Neuronal stem cell (in vitro differentiated cells): Measurements from ENCODE around the gene PDE11A.

ENCODE experiments used
- DNase-seq: peaks from one replicate; pipeline ENCODE4 v3.0.0-alpha.2; 2013; ENCODE audit warnings: low spot score
- H2AFZ ChIP-seq: one replicate; pipeline ENCODE4 v1.6.1; 2013; ENCODE audit warnings: mild to moderate bottlenecking, low read length, inconsistent platforms
- H2AK5ac ChIP-seq: 2 replicates; pipeline ENCODE4 v1.6.1; 2013; ENCODE audit warnings: low read depth, mild to moderate bottlenecking, inconsistent platforms, low read length, moderate library complexity, mixed read lengths
- H2BK120ac ChIP-seq: 2 replicates; pipeline ENCODE4 v1.6.1; 2013; ENCODE audit warnings: low read depth, mild to moderate bottlenecking, inconsistent platforms, low read length, moderate library complexity, mixed read lengths
- H2BK12ac ChIP-seq: one replicate; pipeline ENCODE4 v1.6.1; 2013; ENCODE audit warnings: low read length, inconsistent platforms
- H2BK15ac ChIP-seq: 2 replicates; pipeline ENCODE4 v1.6.1; 2013; ENCODE audit warnings: mild to moderate bottlenecking, low read length, inconsistent platforms, mixed read lengths
- H2BK5ac ChIP-seq: one replicate; pipeline ENCODE4 v1.6.1; 2013; ENCODE audit warnings: inconsistent platforms, mild to moderate bottlenecking, low read length, moderate library complexity
- H3K14ac ChIP-seq: one replicate; pipeline ENCODE4 v1.6.1; 2013; ENCODE audit warnings: low read length, inconsistent platforms
- H3K18ac ChIP-seq: 2 replicates; pipeline ENCODE4 v1.6.1; 2013; ENCODE audit warnings: low read length, inconsistent platforms
- H3K23ac ChIP-seq: 2 replicates; pipeline ENCODE4 v1.6.1; 2013; ENCODE audit warnings: low read depth, mild to moderate bottlenecking, mixed read lengths, low read length, inconsistent platforms; ENCODE audit not compliant: poor library complexity
- H3K27ac ChIP-seq: replicated peaks from 3 replicates; pipeline ENCODE4 v1.5.1; 2013; ENCODE audit warnings: low read length, inconsistent platforms
- H3K27me3 ChIP-seq, 3 experiments: 2 replicates each; pipeline ENCODE4 v1.6.1; 2013; ENCODE audit warnings: low read length in 3 of 3, mild to moderate bottlenecking in 2 of 3, inconsistent platforms in 1 of 3, low read depth in 1 of 3, mixed read lengths in 1 of 3, moderate library complexity in 1 of 3; ENCODE audit not compliant: control insufficient read depth in 3 of 3, insufficient read depth in 3 of 3
- H3K36me3 ChIP-seq, 2 donors: replicated peaks in 1 of 2; 2 replicates each; pipeline ENCODE4 v1.6.1; 2013; ENCODE audit warnings: low read length in 2 of 2; ENCODE audit not compliant: control insufficient read depth in 2 of 2, insufficient read depth in 2 of 2
- H3K4ac ChIP-seq: 2 replicates; pipeline ENCODE4 v1.6.1; 2013; ENCODE audit warnings: inconsistent platforms, mild to moderate bottlenecking, low read length, moderate library complexity
- H3K4me1 ChIP-seq, 2 donors: 1 replicate in 1 of 2; 2 replicates in 1 of 2; pipeline ENCODE4 v1.6.1; 2013; ENCODE audit warnings: low read length in 2 of 2, low read depth in 1 of 2; ENCODE audit not compliant: control insufficient read depth in 2 of 2, insufficient read depth in 1 of 2
- H3K4me2 ChIP-seq: one replicate; pipeline ENCODE4 v1.6.1; 2013; ENCODE audit warnings: mild to moderate bottlenecking, low read length, inconsistent platforms; ENCODE audit not compliant: insufficient read depth, poor library complexity, severe bottlenecking
- H3K4me3 ChIP-seq, 2 donors: 2 replicates each; pipeline ENCODE4 v1.5.1; 2013; ENCODE audit warnings: low read length in 2 of 2, mild to moderate bottlenecking in 2 of 2, inconsistent platforms in 1 of 2, moderate library complexity in 1 of 2
- H3K79me1 ChIP-seq: one replicate; pipeline ENCODE4 v1.6.1; 2013; ENCODE audit warnings: low read depth, mild to moderate bottlenecking, inconsistent platforms, low read length, moderate library complexity
- H3K9ac ChIP-seq: one replicate; pipeline ENCODE4 v1.6.1; 2013; ENCODE audit warnings: mild to moderate bottlenecking, low read depth, low read length, inconsistent platforms; ENCODE audit not compliant: poor library complexity
- H3K9me3 ChIP-seq, 2 donors: replicated peaks in 1 of 2; 2 replicates each; pipeline versions ENCODE3 to v1.6.1; 2013; ENCODE audit warnings: low read length in 2 of 2, mild to moderate bottlenecking in 2 of 2, inconsistent platforms in 1 of 2, low read depth in 1 of 2, mixed read lengths in 1 of 2, moderate library complexity in 1 of 2; ENCODE audit not compliant: control insufficient read depth in 2 of 2, insufficient read depth in 1 of 2
- H4K8ac ChIP-seq: one replicate; pipeline ENCODE4 v1.6.1; 2013; ENCODE audit warnings: low read depth, mild to moderate bottlenecking, inconsistent platforms, low read length, moderate library complexity
- H4K91ac ChIP-seq: one replicate; pipeline ENCODE4 v1.6.1; 2013; ENCODE audit warnings: low read length, low read depth, mild to moderate bottlenecking, inconsistent platforms; ENCODE audit not compliant: poor library complexity
- WGBS, 2 donors: extraction: QIAGEN DNeasy Blood & Tissue Kit; methylation state at CpG; one replicate each; pipeline ENCODE4 v1.1.7; 2013; ENCODE audit warnings: missing lambda C conversion rate in 2 of 2, mixed read lengths in 1 of 2; ENCODE audit not compliant: insufficient read length in 2 of 2, insufficient replicate concordance in 1 of 2; ENCODE audit errors: extremely low coverage in 2 of 2; 5-methylcytosine and 5-hydroxymethylcytosine counted together

PDE11A gene

DNA sequence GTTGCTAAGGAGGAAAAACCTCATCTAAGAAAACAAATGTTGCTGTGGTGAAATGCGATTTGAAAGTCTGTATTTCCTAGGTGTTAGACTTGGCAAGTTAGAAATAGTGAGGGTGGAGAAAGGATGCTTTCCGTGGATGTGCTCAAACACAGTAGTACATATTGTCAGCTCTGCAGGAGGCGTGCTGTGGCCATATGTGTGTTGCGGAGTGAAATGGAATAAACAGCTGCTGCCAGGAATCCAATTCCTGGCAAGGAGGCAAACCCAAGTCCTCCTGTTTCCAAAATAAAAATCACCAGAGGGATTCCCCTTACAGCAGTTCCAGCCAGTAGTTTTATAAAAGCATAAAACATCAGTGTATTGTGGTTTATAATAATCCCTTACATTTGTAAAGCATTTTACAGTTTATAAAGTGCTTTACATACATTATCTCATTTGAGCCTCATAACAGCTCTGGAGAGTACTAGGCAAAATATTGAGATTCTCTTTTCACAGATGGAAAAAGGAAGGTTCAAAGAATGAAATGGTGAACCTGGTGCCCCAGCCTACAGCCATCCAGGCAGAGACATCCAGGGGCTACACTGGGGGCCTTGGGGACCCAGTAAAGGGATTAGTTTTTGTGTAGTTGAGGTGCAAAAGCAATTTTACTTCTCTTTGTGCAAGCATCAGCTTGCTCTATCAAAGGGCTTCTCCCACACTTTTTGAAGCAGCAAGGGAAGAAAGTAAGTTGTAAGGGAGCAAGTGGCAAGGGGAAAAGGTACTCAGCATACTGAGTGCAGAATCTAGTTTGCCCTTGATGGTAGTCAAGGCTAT is 474.0 kb downstream of the PDE11A start:
- Histone ChIP-seq H3K4ac (no peak overlapping the region), H3K9me3 (peaks cover 0 to 2% of the 10 kb centered on the region in 2 donors), H2AFZ (peak overlapping the region; percentile 6), H3K27ac (no peak overlapping the region), H2BK12ac (no peak overlapping the region), H3K14ac (no peak overlapping the region), H3K18ac (no peak overlapping the region), H3K4me1 (peaks cover 2 to 25% of the 10 kb centered on the region in 2 donors), H3K9ac (no peak overlapping the region), H3K79me1 (no peaks in the 10 kb centered on the region), H2BK5ac (no peak overlapping the region), H3K27me3 (no peaks in the 10 kb centered on the region), H2AK5ac (no peak overlapping the region), H3K4me2 (no peak overlapping the region), H3K36me3 (no peaks in the 10 kb centered on the region), H4K8ac (no peak overlapping the region), H4K91ac (no peak overlapping the region), H2BK15ac (no peak overlapping the region), H3K23ac (no peak overlapping the region), H2BK120ac (no peak overlapping the region), H3K4me3 (no peak overlapping the region)
- DNase-seq = no peak
- no CpG with 5 or more reads among the region's 4 CpGs for WGBS, 2 donors

GRCh38 chr2:177597759-177598158 is 474.8 kb downstream of the PDE11A start:
- H3K79me1 ChIP-seq = no peaks in the 10 kb centered on the region
- H3K27me3 ChIP-seq = no peaks in the 10 kb centered on the region
- WGBS, 2 donors = no CpG with 5 or more reads among the region's 6 CpGs

GRCh38 chr2:177596866-177597265 is 475.7 kb downstream of the PDE11A start:
- Histone ChIP-seq H3K14ac (no peak overlapping the region), H3K36me3 (no peaks in the 10 kb centered on the region), H2BK12ac (no peak overlapping the region), H3K79me1 (no peaks in the 10 kb centered on the region), H3K4me3 (no peak overlapping the region), H3K9me3 (peaks cover 0 to 2% of the 10 kb centered on the region in 2 donors), H2BK15ac (no peak overlapping the region), H4K91ac (no peak overlapping the region), H4K8ac (no peak overlapping the region), H3K4me1 (peaks cover 2 to 28% of the 10 kb centered on the region in 2 donors), H3K9ac (no peak overlapping the region), H2AK5ac (no peak overlapping the region), H3K18ac (no peak overlapping the region), H3K4ac (no peak overlapping the region), H2BK120ac (no peak overlapping the region), H3K27me3 (no peaks in the 10 kb centered on the region), H3K27ac (no peak overlapping the region), H3K23ac (no peak overlapping the region), H3K4me2 (no peak overlapping the region), H2BK5ac (no peak overlapping the region), H2AFZ (no peak overlapping the region)
- no peak for DNase-seq
- WGBS, 2 donors = no CpG with 5 or more reads among the region's 1 CpG

More at GRCh38 chr2:177597759-177598158, 474.8 kb downstream of the PDE11A start:
- H2AFZ ChIP-seq = no peak overlapping the region
- no peak overlapping the region for H3K14ac ChIP-seq
- no peak overlapping the region for H4K91ac ChIP-seq
- H3K23ac ChIP-seq = no peak overlapping the region
- no peak overlapping the region for H2BK12ac ChIP-seq
- no peak overlapping the region for H3K27ac ChIP-seq
- H4K8ac ChIP-seq = no peak overlapping the region
- no peak overlapping the region for H2BK5ac ChIP-seq
- H3K18ac ChIP-seq = no peak overlapping the region
- H2BK120ac ChIP-seq = no peak overlapping the region
- H2BK15ac ChIP-seq = no peak overlapping the region
- H2AK5ac ChIP-seq = no peak overlapping the region
- peaks cover 2 to 28% of the 10 kb centered on the region in 2 donors for H3K4me1 ChIP-seq
- no peaks in the 10 kb centered on the region for H3K36me3 ChIP-seq
- no peak overlapping the region for H3K4me3 ChIP-seq
- peaks cover 0 to 2% of the 10 kb centered on the region in 2 donors for H3K9me3 ChIP-seq
- no peak overlapping the region for H3K9ac ChIP-seq
- H3K4ac ChIP-seq = no peak overlapping the region
- H3K4me2 ChIP-seq = no peak overlapping the region
- DNase-seq = no peak

DNA sequence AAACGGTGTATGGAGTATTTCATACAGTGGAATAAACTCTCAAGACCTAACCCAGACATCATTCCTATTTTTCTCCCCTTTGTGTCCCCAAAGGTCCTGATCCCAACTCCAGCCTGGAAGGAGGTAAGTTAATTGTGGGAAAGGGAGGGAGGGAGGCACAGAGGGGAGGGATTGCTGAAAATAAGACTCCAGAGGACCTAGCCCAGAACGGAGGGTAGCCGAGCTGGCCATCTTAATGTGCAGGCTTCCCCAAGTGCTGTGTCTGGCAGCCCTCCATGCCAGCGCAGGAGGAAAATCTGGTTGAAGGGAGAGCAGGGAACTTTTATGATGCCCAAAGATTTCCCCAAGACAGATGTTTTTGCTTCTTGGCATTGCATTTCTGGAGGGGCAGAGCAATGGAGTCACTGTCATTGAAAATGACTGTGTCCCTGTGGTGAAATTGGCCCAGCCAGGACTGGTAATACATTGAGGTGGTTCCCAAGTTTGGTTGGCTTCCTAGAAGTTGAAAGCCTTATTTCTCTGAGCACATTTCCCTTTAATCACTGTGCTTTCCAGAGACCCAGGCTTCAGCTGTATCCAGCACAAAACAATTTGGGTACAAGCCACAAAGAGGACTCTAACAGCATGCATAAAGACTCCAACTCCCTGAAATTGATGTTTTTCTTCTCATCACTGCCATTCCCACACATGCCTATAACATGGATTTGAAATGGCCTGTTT is 477.3 kb downstream of the PDE11A start:
- peaks cover 2 to 28% of the 10 kb centered on the region in 2 donors for H3K4me1 ChIP-seq

More for the DNA sequence above, 477.3 kb downstream of the PDE11A start:
- Histone ChIP-seq H3K18ac (no peak overlapping the region), H4K91ac (no peak overlapping the region), H2BK5ac (no peak overlapping the region), H3K27ac (no peak overlapping the region), H2BK12ac (no peak overlapping the region), H2BK120ac (no peak overlapping the region), H3K4me2 (no peak overlapping the region), H3K4me3 (no peak overlapping the region), H3K4ac (no peak overlapping the region), H4K8ac (no peak overlapping the region), H3K36me3 (no peaks in the 10 kb centered on the region), H3K9ac (no peak overlapping the region), H2AK5ac (no peak overlapping the region), H2AFZ (peak overlapping the region; percentile 37), H3K9me3 (peaks cover 0 to 2% of the 10 kb centered on the region in 2 donors), H3K79me1 (no peaks in the 10 kb centered on the region), H2BK15ac (no peak overlapping the region), H3K27me3 (no peaks in the 10 kb centered on the region), H3K14ac (no peak overlapping the region), H3K23ac (no peak overlapping the region)
- WGBS, 2 donors = no CpG with 5 or more reads among the region's 4 CpGs
- no peak for DNase-seq
